HepG2 (cell line): ENCODE data around the gene ETV2. TPM values are rescaled to one million over a fixed set of nuclear protein-coding genes. Genes with fewer than 3 reads are reported as not detected.

Experiments used
- CREM ChIP-seq, 2 experiments: sonication (generic) in 1 of 2; formaldehyde crosslinking in 1 of 2; IDR thresholded peaks; 2 replicates each; pipeline versions ENCODE4 v1.4.0 to v1.6.1; 2016 to 2020; ENCODE audit warnings: antibody characterized with exemption in 1 of 2, mild to moderate bottlenecking in 1 of 2, missing genetic modification reagents in 1 of 2
- FOXA3 ChIP-seq: IDR thresholded peaks from 2 replicates; pipeline ENCODE4 v1.6.1; 2016; ENCODE audit warnings: missing genetic modification reagents, missing compliant biosample characterization
- KLF16 ChIP-seq, 2 experiments: sonication (generic) in 1 of 2; formaldehyde crosslinking in 1 of 2; IDR thresholded peaks; 2 replicates each; pipeline versions ENCODE4 v1.6.1 to v1.8.0; 2016 to 2023; ENCODE audit warnings: missing genetic modification reagents in 2 of 2, missing compliant biosample characterization in 1 of 2
- MTA1 ChIP-seq: sonication (generic); formaldehyde crosslinking; IDR thresholded peaks from 2 replicates; pipeline ENCODE4 v1.4.0; 2020; ENCODE audit warnings: missing genetic modification reagents, mild to moderate bottlenecking, borderline replicate concordance
- PCBP2 ChIP-seq: fragments of 200-400 bp; formaldehyde crosslinking; optimal IDR thresholded peaks from 2 replicates; pipeline ENCODE3; 2018; ENCODE audit warnings: low read length, low read depth; ENCODE audit not compliant: poor library complexity, severe bottlenecking
- RBFOX2 ChIP-seq: fragments of 200-400 bp; formaldehyde crosslinking; IDR thresholded peaks from 2 replicates; pipeline ENCODE4 v1.6.1; 2017; ENCODE audit warnings: low read depth, mild to moderate bottlenecking, low read length
- RFX5 ChIP-seq: IDR thresholded peaks from 2 replicates; pipeline ENCODE4 v1.6.1; 2011; ENCODE audit warnings: low read depth, low read length, improper control_type of control experiment
- THAP7 ChIP-seq: sonication (generic); formaldehyde crosslinking; IDR thresholded peaks from 2 replicates; pipeline ENCODE4 v1.8.1; 2023; ENCODE audit warnings: mild to moderate bottlenecking, missing genetic modification reagents
- ZC3H13 ChIP-seq: sonication (generic); formaldehyde crosslinking; IDR thresholded peaks from 2 replicates; pipeline ENCODE4 v1.8.1; 2023; ENCODE audit warnings: mild to moderate bottlenecking, missing genetic modification reagents, moderate library complexity
- ZNF232 ChIP-seq: sonication (generic); formaldehyde crosslinking; IDR thresholded peaks from 2 replicates; pipeline ENCODE4 v1.4.0; 2020; ENCODE audit warnings: missing genetic modification reagents, borderline replicate concordance
- ZNF7 ChIP-seq: IDR thresholded peaks from 2 replicates; pipeline ENCODE4 v1.6.1; 2016; ENCODE audit warnings: missing biosample characterization, missing genetic modification reagents
- polyA plus RNA-seq, 8 experiments: library from polyadenylated mRNA; depleted of rRNA in 3 of 8; stranded (reverse) in 7 of 8; unstranded in 1 of 8; fragments of >200 nt; fragmentation: Illumina TruSeq in 4 of 8; extraction: Trizol in 4 of 8; gene quantifications; 2 replicates each; pipeline versions ENCODE4 v1.2.1 to v1.2.3, GENCODE V29; 2011 to 2016; ENCODE audit warnings: low read depth in 4 of 8, missing spikeins in 1 of 8, mixed read lengths in 1 of 8; ENCODE audit not compliant: insufficient read depth in 1 of 8
- total RNA-seq, 5 experiments: library from RNA; depleted of rRNA; stranded (reverse); fragments of >200 nt; fragmentation: Illumina TruSeq; extraction: Trizol; gene quantifications; 2 replicates each; pipeline ENCODE4 v1.2.3, GENCODE V29; 2016; ENCODE audit warnings: low read depth in 1 of 5
- TF ChIP-seq, protein P1 (sequence below): sonication (generic); formaldehyde crosslinking; IDR thresholded peaks from 2 replicates; pipeline ENCODE4 v1.4.0; 2020; ENCODE audit warnings: missing genetic modification reagents
- TF ChIP-seq, protein P2 (sequence below): sonication (generic); formaldehyde crosslinking; IDR thresholded peaks from 2 replicates; pipeline ENCODE4 v1.4.0; 2020; ENCODE audit warnings: mild to moderate bottlenecking, missing genetic modification reagents, borderline replicate concordance
- TF ChIP-seq, protein P3 (sequence below): sonication (generic); formaldehyde crosslinking; IDR thresholded peaks from 2 replicates; pipeline ENCODE4 v1.8.0; 2023; ENCODE audit warnings: mild to moderate bottlenecking, missing genetic modification reagents

Gene ETV2
- total and polyA plus RNA-seq, 2 of the 13 experiments (the other 11 are each of a cell fraction or from before 2014, with no cell fraction given) = 0.07 to 0.20 TPM

- TF ChIP-seq, protein P1, sequence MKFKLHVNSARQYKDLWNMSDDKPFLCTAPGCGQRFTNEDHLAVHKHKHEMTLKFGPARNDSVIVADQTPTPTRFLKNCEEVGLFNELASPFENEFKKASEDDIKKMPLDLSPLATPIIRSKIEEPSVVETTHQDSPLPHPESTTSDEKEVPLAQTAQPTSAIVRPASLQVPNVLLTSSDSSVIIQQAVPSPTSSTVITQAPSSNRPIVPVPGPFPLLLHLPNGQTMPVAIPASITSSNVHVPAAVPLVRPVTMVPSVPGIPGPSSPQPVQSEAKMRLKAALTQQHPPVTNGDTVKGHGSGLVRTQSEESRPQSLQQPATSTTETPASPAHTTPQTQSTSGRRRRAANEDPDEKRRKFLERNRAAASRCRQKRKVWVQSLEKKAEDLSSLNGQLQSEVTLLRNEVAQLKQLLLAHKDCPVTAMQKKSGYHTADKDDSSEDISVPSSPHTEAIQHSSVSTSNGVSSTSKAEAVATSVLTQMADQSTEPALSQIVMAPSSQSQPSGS (CRISPR knock-in tag) = peak; percentile 59; the same call in 1 of the 2 replicates
- TF ChIP-seq ZNF7 (CRISPR knock-in tag) (no peak), PCBP2 (no peak), ZC3H13 (CRISPR knock-in tag) (no peak), KLF16 (CRISPR knock-in tag; IDR thresholded peaks at IDR 0.05) (peak in 1 of 2 experiments; percentile 54; a peak in 1 of 4 replicates), RFX5 (no peak), FOXA3 (no peak), MTA1 (CRISPR knock-in tag) (0 out of 2 replicates have a peak, but pooled peaks have one; percentile 37), THAP7 (CRISPR knock-in tag) (no peak), ZNF232 (CRISPR knock-in tag) (no peak; the same call in 1 of the 2 replicates), CREM (IDR thresholded peaks at IDR 0.05) (peak; percentile 63), CREM (CRISPR knock-in tag; IDR thresholded peaks at IDR 0.05) (no peak), RBFOX2 (peak; percentile 50; the same call in 1 of the 2 replicates)
- TF ChIP-seq, protein P2, sequence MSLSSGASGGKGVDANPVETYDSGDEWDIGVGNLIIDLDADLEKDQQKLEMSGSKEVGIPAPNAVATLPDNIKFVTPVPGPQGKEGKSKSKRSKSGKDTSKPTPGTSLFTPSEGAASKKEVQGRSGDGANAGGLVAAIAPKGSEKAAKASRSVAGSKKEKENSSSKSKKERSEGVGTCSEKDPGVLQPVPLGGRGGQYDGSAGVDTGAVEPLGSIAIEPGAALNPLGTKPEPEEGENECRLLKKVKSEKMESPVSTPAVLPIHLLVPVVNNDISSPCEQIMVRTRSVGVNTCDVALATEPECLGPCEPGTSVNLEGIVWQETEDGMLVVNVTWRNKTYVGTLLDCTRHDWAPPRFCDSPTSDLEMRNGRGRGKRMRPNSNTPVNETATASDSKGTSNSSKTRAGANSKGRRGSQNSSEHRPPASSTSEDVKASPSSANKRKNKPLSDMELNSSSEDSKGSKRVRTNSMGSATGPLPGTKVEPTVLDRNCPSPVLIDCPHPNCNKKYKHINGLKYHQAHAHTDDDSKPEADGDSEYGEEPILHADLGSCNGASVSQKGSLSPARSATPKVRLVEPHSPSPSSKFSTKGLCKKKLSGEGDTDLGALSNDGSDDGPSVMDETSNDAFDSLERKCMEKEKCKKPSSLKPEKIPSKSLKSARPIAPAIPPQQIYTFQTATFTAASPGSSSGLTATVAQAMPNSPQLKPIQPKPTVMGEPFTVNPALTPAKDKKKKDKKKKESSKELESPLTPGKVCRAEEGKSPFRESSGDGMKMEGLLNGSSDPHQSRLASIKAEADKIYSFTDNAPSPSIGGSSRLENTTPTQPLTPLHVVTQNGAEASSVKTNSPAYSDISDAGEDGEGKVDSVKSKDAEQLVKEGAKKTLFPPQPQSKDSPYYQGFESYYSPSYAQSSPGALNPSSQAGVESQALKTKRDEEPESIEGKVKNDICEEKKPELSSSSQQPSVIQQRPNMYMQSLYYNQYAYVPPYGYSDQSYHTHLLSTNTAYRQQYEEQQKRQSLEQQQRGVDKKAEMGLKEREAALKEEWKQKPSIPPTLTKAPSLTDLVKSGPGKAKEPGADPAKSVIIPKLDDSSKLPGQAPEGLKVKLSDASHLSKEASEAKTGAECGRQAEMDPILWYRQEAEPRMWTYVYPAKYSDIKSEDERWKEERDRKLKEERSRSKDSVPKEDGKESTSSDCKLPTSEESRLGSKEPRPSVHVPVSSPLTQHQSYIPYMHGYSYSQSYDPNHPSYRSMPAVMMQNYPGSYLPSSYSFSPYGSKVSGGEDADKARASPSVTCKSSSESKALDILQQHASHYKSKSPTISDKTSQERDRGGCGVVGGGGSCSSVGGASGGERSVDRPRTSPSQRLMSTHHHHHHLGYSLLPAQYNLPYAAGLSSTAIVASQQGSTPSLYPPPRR (CRISPR knock-in tag) = 0 out of 2 replicates have a peak, but pooled peaks have one; percentile 27
- TF ChIP-seq, protein P3, sequence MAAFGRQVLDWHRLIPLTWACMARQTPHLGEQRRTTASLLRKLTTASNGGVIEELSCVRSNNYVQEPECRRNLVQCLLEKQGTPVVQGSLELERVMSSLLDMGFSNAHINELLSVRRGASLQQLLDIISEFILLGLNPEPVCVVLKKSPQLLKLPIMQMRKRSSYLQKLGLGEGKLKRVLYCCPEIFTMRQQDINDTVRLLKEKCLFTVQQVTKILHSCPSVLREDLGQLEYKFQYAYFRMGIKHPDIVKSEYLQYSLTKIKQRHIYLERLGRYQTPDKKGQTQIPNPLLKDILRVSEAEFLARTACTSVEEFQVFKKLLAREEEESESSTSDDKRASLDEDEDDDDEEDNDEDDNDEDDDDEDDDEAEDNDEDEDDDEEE (CRISPR knock-in tag) = no peak
Measured at GRCh38 chr19:35648017-35648961, 6.7 kb downstream of the ETV2 start, which contains the start of gene COX6B1 (continued).
